ENCODE results near the gene GAS2L3.
"Not testable (repeated sequence)": the region's sequence is repeated elsewhere in the genome, so short reads cannot be mapped to it uniquely, and the experiment has no call there.

GAS2L3 gene

GRCh38 chr12:100573292-100574186 is at the start of gene GAS2L3:
GAS2L3 (plus strand) TSS chr12:100573684; CDS start chr12:100594905, 21,221 bp downstream.
- peak; percentile 57 for DNase-seq

- no peak for DNase-seq
Observed at GRCh38 chr12:100528034-100528433, 45.5 kb upstream of the GAS2L3 start.

DNA sequence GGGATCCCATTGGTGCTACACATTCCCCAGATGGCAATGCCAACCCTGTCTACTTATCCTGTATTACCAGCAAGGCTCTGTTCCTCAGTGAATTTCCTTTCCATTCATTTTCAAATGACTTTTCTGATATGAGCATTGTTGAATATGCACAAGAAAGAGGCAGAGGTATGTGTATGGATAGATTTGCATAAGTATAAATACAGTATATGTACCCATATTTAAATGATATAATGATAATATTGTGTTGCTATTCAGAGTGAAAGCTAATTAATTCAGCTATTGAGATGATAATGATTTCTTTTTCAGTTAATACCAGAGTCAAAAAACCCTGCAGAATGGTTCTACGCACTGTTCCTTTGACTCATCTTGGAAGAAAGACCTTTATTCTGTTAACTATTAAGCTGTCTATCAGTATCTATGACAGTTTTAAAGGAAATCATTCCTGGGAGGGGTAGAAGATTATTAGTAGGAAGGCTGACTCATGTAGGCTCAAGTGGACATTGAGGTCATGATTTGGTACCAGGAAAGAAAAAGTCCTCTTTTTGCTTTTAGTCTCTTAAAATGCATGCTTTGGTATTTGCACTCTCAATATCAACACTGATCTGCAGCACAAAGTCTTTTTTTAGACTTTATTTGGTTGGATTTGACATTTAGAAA is 44.9 kb upstream of the GAS2L3 start:
- no peak for DNase-seq

- DNase-seq = no peak
Observed at GRCh38 chr12:100529756-100530350, 43.6 kb upstream of the GAS2L3 start.

DNA sequence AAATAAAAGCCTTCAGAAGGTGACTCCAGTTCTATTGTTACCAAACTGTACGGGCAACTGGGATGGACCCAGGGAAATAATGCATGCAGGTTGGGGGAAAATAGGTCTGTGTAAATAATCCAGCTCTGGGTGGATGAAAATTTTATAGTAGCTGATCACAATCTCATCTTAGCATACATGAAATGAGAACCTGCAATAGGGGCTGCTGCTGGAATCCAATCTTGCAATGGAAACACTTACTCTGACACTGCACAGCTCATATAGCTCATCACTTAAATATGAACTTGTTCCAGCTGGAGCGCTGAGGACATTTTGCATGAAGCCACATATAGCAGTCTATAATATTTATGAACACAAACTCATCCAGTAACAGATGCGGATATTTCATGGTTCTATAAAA is 40.1 kb upstream of the GAS2L3 start:
- DNase-seq = no peak

DNA sequence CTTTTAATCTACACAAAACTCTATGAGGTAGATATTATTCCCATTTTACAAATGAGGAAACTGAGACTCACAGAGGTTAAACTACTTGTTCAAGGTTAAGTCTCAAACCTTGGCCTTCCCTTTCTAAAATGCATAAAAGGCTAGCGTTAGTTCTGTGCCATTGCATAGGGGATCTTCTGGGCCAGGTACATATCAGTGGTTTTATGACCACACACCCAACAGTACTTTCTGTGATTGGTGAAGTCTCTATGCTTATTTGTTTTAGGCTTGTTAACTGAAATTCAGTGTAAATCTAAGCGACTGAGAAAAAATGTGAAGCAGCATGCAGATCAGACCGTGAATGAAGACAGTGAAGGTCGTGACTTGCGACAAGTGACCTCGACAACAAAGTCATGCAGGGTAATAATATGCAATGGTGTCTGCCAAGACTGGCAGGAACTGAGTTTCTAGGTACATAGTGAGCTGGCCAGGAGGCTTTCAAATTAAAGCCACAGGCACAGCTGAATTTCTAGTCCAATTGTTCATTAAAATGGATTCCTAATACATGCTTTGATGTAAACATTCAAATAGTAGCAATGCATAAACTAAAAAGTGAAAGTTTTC is 38.8 kb upstream of the GAS2L3 start:
- no peak for DNase-seq

DNA sequence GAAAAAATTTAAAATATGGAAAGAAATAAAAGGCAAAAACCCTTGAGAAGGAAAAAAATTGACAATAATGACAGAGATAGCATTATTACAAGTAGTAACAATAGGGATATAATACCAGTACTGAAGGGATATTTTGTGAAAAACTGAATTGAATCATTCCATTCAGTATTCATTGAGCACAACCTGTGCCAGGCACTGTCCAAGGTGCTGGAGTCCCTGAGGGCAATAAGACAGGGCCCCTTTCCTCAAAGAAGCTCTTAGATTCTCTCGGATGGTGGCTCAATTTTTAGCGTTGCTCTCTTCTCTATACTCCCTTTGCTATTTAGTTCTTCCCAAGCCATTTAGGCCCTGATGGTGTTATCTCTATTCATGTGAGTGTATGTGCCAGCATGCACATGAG is 34.3 kb upstream of the GAS2L3 start:
- no peak for DNase-seq

- DNase-seq = no peak
Observed at GRCh38 chr12:100544165-100544564, 29.3 kb upstream of the GAS2L3 start.

- DNase-seq = no peak
Observed at GRCh38 chr12:100545092-100545491, 28.4 kb upstream of the GAS2L3 start.

GRCh38 chr12:100553936-100554335 is 19.5 kb upstream of the GAS2L3 start:
- DNase-seq = no peak

DNA sequence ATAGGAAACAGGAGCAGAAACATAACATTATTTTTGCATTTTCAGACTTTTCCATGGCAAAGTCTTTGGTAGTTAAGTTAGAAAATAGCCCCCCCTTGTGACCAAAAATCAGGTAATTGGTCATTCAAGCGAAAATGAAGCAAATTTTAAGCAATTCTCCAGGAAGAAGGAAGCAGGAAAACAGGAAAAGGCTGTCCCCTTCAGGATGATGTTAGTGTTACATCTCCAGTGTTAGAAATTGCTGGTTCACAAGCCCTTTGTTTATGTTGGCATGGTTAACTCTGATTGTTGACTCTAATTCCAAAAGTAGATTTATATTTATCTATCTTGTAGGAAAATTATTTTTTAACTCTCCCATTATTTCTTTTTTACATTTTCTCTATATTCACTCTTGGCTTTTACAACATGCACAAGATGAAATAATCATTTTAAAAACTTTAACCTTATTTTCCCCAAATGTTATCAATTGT is 18.8 kb upstream of the GAS2L3 start:
- peak; percentile 26 for DNase-seq

DNA sequence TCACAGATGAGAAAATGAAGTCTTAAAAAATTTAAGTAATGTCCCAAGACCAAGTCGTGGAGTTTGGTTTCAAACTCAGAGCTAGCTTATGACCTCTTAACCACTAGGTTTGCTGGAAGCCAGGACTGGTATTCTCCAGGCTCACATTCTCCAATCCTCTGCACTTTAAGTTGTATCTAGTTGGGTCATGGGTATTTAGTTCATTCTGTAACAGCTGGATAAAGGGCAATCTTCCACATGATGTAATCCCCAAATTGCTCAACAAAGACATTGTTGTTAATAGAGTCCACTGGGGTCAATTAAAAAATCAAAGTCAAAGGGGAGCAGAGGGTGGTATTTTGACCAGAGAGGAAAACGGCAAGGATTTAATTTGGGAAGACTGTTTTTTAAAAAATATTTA is 17.8 kb upstream of the GAS2L3 start:
- DNase-seq = no peak

DNA sequence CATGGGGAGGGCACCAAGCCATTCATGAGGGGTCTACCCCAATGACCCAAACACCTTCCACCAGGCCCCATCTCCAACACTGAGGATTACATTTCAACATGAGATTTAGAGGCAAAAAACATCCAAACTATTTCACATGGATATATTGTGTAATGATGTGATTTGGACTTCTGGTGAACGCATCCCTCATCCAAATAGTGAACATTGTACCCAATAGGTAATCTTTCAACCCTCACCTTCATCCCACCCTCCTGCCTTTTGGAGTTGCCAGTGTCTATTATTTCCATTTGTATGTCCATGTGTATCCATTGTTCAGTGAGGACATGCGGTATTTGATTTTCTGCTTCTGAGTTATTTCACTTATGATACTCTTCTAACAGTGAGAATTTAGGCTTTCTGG is 16.1 kb upstream of the GAS2L3 start:
- DNase-seq = no peak

- not testable (repeated sequence) for DNase-seq
Observed at GRCh38 chr12:100559261-100559660, 14.2 kb upstream of the GAS2L3 start.

DNA sequence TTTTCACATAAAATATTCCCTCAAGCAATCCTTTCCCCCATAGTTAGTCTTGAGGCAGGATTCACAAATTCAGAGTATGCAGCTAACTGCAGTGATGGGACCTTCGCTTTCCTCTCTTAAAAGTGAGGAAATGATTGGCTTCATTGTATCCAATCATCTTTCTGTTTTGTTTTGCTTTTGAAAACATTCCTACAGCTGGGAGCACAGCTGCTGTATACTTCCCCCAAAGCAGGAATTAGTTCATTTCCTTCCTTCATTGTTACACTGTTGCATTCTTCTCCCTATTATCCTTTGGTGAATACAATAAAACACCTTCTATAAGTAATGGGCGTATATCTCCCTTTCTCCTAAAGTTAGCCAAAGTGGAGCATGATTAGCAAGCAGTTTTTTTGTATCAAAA is 9.4 kb upstream of the GAS2L3 start:
- DNase-seq = no peak

DNA sequence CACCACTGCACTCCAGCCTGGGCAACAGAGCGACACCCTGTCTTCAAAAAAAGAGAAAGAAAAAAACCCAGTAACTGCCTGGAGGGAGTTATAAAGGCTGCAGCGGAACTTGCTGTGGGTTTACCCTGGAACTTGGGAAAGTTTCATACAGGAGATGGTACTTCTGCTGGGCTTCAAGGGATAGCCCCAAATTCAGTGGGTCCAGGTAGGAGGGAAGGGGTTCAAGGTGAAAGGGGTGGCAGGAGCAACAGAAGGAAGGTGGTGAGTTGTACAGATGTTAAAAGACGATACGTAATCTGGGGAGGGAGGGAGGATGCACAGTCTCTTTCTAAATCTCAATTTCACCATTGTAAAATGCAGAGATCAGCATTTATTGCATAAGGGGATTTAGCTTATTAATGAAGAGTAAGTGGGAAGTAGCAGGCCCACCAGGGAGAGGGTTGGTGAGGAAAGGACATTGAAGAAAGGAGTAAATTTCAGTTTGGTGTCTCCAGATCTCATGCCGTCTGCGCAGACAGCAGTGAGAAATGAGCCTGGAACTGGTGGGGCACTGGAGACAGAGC is 8.5 kb upstream of the GAS2L3 start:
- no peak for DNase-seq

DNA sequence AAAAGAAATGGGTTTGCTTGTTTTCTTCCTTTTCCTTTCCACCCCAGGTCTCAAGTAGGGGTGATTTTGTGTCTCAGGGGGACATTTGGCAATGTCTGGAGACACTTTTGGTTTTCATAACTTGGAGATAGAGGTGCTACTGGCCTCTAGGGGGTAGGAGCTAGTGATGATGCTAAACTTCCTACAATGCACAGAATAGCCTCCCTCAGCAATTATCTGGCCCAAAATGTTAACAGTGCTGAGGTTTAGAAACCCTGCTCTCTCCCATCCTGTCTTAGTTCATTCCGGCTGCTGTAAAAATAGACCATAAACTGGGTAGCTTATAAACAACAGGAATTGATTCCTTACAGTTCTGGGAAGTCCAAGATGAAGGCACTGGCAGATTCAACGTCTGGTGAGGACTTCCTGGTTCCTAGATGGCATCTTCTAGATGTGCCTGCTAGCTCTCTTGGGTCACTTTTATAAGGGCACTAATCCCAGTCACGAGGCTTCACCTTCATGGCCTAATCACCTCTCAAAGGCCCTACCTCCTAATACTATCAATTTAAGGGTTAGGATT is 7.4 kb upstream of the GAS2L3 start:
- DNase-seq = no peak

- peak; percentile 14 for DNase-seq
Observed at GRCh38 chr12:100566887-100567637, 6.4 kb upstream of the GAS2L3 start.

DNA sequence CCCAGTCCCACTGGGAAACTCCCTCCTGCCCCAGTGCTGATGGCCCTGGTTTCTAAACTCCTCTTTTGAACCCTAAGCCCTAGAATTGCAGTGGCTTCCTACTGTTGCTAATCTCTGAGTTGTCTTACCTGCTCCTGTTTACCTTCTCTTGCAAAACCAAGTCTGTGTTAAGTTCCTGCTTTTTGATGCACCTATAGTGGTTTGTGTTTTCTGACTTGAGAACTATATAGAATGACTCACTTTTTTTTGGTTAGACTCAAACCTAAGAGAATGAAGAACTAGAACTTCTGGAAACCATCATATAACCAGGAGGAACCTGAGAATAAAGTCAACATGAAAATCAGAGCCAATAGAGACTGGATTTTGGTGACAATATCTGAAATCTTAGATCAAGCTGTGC is 5.5 kb upstream of the GAS2L3 start:
- DNase-seq = no peak

DNA sequence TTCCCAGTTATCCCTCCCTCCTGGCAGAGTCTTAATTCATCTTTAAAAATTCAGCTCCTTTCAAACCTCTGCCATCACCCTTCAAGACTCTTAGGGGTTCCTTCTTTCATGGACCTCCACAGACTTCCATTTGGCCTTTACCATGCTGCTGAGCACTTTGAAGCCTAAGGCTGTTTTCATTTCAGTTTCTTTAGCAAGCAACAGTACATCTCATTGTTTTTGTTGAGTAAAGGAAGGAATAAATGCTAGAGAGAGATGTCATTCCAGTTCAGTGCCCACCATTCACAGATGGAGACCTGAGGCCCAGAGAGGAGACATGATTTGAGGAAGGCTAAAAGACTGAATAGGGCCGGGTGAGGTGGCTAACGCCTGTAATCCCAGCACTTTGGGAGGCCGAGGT is 1.3 kb upstream of the GAS2L3 start:
- DNase-seq = no peak

- DNase-seq = no peak
Observed at GRCh38 chr12:100574187-100575074, 947 bp downstream of the GAS2L3 start.
